MM.1S (cell line): ENCODE results near the gene ADAP1.

Experiments used
- DNase-seq: peaks from one replicate; pipeline ENCODE4 v3.0.0-alpha.2; 2015
- H2AFZ ChIP-seq: fragments of 300-600 bp; sonication (generic); 2 replicates; pipeline ENCODE4 v1.6.0; 2016; ENCODE audit warnings: antibody characterized with exemption, low read length
- H3F3A ChIP-seq: fragments of 300-600 bp; sonication (generic); 2 replicates; pipeline ENCODE4 v1.6.1; 2016; ENCODE audit warnings: mild to moderate bottlenecking, antibody characterized with exemption, low read length, moderate library complexity, mixed read lengths; ENCODE audit not compliant: insufficient read depth
- H3K27ac ChIP-seq: fragments of 300-600 bp; sonication (generic); 2 replicates; pipeline ENCODE4 v1.5.1; 2016; ENCODE audit warnings: mild to moderate bottlenecking, low read length
- H3K27me3 ChIP-seq: fragments of 300-600 bp; sonication (generic); replicated peaks from 2 replicates; pipeline ENCODE4 v1.6.0; 2016; ENCODE audit warnings: low read length; ENCODE audit not compliant: insufficient read depth
- H3K36me3 ChIP-seq: fragments of 300-600 bp; sonication (generic); replicated peaks from 2 replicates; pipeline ENCODE4 v1.6.1; 2016; ENCODE audit warnings: mild to moderate bottlenecking, low read length, mixed read lengths; ENCODE audit not compliant: insufficient read depth
- H3K4me1 ChIP-seq: fragments of 300-600 bp; sonication (generic); 2 replicates; pipeline ENCODE4 v1.6.1; 2016; ENCODE audit warnings: low read length, mixed read lengths
- H3K4me2 ChIP-seq: fragments of 300-600 bp; sonication (generic); 2 replicates; pipeline ENCODE4 v1.6.0; 2016; ENCODE audit warnings: low read depth, low read length
- H3K4me3 ChIP-seq: fragments of 300-600 bp; sonication (generic); 2 replicates; pipeline ENCODE4 v1.5.1; 2016; ENCODE audit warnings: low read length, mixed read lengths
- H3K79me2 ChIP-seq: fragments of 300-600 bp; sonication (generic); 2 replicates; pipeline ENCODE4 v1.6.1; 2016; ENCODE audit warnings: mixed run types, low read length, mixed read lengths
- H3K9ac ChIP-seq: fragments of 300-600 bp; sonication (generic); 2 replicates; pipeline ENCODE4 v1.6.1; 2016; ENCODE audit warnings: low read length, mixed read lengths
- H3K9me2 ChIP-seq: fragments of 300-600 bp; sonication (generic); replicated peaks from 2 replicates; pipeline ENCODE4 v1.6.1; 2016; ENCODE audit warnings: mild to moderate bottlenecking, low read length, mixed read lengths; ENCODE audit not compliant: insufficient read depth
- H3K9me3 ChIP-seq: fragments of 300-600 bp; sonication (generic); replicated peaks from 2 replicates; pipeline ENCODE4 v1.6.1; 2016; ENCODE audit warnings: mild to moderate bottlenecking, low read length, mixed read lengths; ENCODE audit not compliant: insufficient read depth
- H4K20me1 ChIP-seq: fragments of 300-600 bp; sonication (generic); 2 replicates; pipeline ENCODE4 v1.6.1; 2016; ENCODE audit warnings: mild to moderate bottlenecking, low read length, moderate library complexity, mixed read lengths; ENCODE audit not compliant: insufficient read depth
- EZH2 ChIP-seq: fragments of 300-600 bp; sonication (generic); optimal IDR thresholded peaks from 2 replicates; pipeline ENCODE3; 2017; ENCODE audit warnings: low read depth, mild to moderate bottlenecking, antibody characterized with exemption, low read length, mixed read lengths
- EZH2phosphoT487 ChIP-seq: fragments of 300-600 bp; sonication (generic); IDR thresholded peaks from 2 replicates; pipeline ENCODE4 v1.6.1; 2018; ENCODE audit warnings: antibody characterized with exemption, low read length
- TF ChIP-seq, protein P1 (sequence below): fragments of 300-600 bp; sonication (generic); IDR thresholded peaks from 2 replicates; pipeline ENCODE4 v1.5.1; 2016; ENCODE audit warnings: antibody characterized with exemption, low read length, mixed read lengths

ADAP1 gene

DNA sequence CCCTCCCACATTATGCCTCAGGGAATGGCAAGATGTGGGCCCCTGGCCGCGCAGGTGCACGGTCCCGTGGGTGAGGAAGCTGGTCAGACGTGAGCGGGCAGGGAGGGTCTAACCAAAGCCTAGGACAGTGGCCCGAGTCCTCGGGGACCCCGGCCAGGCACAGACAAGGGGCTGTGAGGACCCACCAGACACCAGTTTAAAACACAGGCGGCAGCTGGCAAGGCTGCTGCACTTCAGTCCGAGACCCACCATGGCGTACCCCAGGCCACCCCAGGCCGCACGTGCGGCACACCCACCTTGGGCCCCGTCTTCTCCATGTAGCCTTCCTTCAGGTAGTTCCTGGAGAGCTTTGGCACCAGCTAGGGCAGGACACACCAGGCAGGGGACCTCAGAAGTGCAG, 54.7 kb downstream of the ADAP1 start:
- TF ChIP-seq EZH2phosphoT487 (no peak), EZH2 (no peak)
- TF ChIP-seq, protein P1, sequence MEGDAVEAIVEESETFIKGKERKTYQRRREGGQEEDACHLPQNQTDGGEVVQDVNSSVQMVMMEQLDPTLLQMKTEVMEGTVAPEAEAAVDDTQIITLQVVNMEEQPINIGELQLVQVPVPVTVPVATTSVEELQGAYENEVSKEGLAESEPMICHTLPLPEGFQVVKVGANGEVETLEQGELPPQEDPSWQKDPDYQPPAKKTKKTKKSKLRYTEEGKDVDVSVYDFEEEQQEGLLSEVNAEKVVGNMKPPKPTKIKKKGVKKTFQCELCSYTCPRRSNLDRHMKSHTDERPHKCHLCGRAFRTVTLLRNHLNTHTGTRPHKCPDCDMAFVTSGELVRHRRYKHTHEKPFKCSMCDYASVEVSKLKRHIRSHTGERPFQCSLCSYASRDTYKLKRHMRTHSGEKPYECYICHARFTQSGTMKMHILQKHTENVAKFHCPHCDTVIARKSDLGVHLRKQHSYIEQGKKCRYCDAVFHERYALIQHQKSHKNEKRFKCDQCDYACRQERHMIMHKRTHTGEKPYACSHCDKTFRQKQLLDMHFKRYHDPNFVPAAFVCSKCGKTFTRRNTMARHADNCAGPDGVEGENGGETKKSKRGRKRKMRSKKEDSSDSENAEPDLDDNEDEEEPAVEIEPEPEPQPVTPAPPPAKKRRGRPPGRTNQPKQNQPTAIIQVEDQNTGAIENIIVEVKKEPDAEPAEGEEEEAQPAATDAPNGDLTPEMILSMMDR = no peak
- no peak overlapping the region for H2AFZ ChIP-seq
- H3F3A ChIP-seq = no peaks in the 10 kb centered on the region
- H3K79me2 ChIP-seq = no peaks in the 10 kb centered on the region
- H3K36me3 ChIP-seq = peaks cover 4% of the 10 kb centered on the region
- no peaks in the 10 kb centered on the region for H4K20me1 ChIP-seq
- H3K9me3 ChIP-seq = no peaks in the 10 kb centered on the region
- no peak for DNase-seq
- H3K4me3 ChIP-seq = no peak overlapping the region
- no peaks in the 10 kb centered on the region for H3K9me2 ChIP-seq
- no peak overlapping the region for H3K9ac ChIP-seq
- no peaks in the 10 kb centered on the region for H3K4me1 ChIP-seq
- H3K4me2 ChIP-seq = no peak overlapping the region
- no peaks in the 10 kb centered on the region for H3K27me3 ChIP-seq
- H3K27ac ChIP-seq = no peak overlapping the region

DNA sequence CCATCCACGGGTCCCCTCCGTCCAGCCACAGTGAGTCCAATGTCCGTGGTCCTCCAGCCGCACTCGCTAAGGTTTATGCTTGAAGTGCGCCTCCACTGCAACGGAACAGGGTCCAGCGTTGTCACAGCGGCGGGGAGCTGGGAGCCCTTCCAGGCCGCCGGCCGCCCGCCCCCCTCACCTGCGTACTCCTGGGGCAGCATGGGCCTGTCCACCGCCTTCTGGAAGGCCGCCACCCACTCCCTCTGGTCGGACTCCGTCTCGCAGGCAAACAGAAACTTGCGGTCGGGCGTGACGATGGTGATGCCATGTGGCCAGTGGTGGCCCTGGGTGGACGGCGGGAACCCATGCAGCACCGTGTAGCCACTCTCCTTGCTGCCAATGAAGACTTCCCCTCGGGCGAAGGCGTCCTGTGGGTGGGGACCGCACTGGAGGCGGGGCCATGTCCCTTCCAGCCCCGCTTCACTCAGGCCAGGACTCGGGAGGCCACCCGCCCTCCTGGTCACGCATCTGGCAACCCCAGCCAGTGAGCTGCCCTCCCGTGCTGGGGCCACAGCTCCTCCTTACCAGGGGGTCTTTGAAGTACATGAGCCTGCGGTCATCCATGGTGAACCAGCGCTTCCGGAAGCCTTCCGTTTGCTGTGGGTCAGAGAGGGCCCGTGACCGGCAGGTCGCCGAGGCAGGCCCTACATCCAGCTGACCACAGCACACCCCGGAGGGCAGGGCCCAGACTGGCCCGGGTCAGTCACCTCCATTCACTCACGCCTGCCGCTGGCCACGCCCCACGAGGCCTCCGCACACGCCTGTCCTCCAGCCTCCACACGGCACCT, 55.4 kb downstream of the ADAP1 start:
- Histone ChIP-seq H3K36me3 (peaks cover 5% of the 10 kb centered on the region), H3F3A (no peaks in the 10 kb centered on the region), H2AFZ (no peak overlapping the region), H3K4me3 (no peak overlapping the region), H3K9me2 (no peaks in the 10 kb centered on the region), H3K27ac (no peak overlapping the region), H4K20me1 (no peaks in the 10 kb centered on the region), H3K79me2 (no peaks in the 10 kb centered on the region), H3K4me2 (no peak overlapping the region), H3K9ac (no peak overlapping the region), H3K9me3 (no peaks in the 10 kb centered on the region), H3K4me1 (no peaks in the 10 kb centered on the region), H3K27me3 (no peaks in the 10 kb centered on the region)
- DNase-seq = no peak
- TF ChIP-seq EZH2 (no peak), EZH2phosphoT487 (no peak)
- TF ChIP-seq, protein P1 = no peak

DNA sequence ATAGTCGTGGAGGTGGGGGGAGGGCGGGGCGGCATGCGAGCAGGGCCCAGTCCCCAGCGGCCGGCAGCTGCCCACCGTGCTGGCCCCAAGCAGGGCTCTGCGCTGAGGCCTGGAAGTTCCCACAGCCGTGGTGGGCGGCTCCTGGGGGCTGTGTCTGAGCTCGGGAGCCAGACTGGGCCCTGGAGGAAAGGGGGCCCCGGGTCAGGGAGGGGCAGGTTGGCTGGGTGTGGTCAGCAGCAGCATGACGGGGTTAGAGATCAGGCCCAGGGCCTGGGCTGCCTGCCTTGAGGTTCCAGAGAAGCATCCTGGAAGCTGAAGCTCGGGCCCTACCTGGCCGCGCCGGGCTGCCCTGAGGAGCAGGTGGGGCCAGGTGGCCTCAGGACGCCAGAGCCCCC, 56.0 kb downstream of the ADAP1 start:
- H3F3A ChIP-seq = no peaks in the 10 kb centered on the region
- H3K9me3 ChIP-seq = no peaks in the 10 kb centered on the region
- TF ChIP-seq, protein P1 = no peak
- TF ChIP-seq EZH2 (no peak), EZH2phosphoT487 (no peak)
- H3K4me1 ChIP-seq = no peaks in the 10 kb centered on the region
- H3K9me2 ChIP-seq = no peaks in the 10 kb centered on the region
- no peak overlapping the region for H2AFZ ChIP-seq
- no peaks in the 10 kb centered on the region for H3K79me2 ChIP-seq
- no peak for DNase-seq
- no peak overlapping the region for H3K4me3 ChIP-seq
- H4K20me1 ChIP-seq = no peaks in the 10 kb centered on the region
- H3K27me3 ChIP-seq = no peaks in the 10 kb centered on the region
- H3K4me2 ChIP-seq = no peak overlapping the region
- no peak overlapping the region for H3K27ac ChIP-seq
- H3K9ac ChIP-seq = no peak overlapping the region
- H3K36me3 ChIP-seq = peaks cover 9% of the 10 kb centered on the region
